T-helper 1 cell treated with Interleukin-12 subunit alpha and Interleukin-12 subunit beta and Interleukin-4 antibody, amounts not matched to agents 30 ng/mL and 1 ng/mL, for 36 hours (primary cell): ENCODE data around the gene RAD23B. TPM values are rescaled to one million over a fixed set of nuclear protein-coding genes. Genes with fewer than 3 reads are reported as not detected.

Source experiments
- intact Hi-C: fragments of 100-400 bp; cut with micrococcal nuclease; formaldehyde crosslinking; loops from one replicate; pipeline ENCODE4 v1.15.1; 2024
- total RNA-seq: library from RNA; stranded (reverse); gene quantifications from 2 replicates; pipeline ENCODE4 v1.2.3, GENCODE V29; 2022

Gene RAD23B
- total RNA-seq, 1 donor from 2014 or later: 103 TPM

- intact Hi-C loops: no loop called here
These were observed 16.3 kb upstream of the RAD23B start for GRCh38 chr9:107266624-107267368.

GRCh38 chr9:107268560-107268959 is 14.5 kb upstream of the RAD23B start:
- intact Hi-C loops: no loop called here

- intact Hi-C loops: no loop called here
These were observed 13.8 kb upstream of the RAD23B start for GRCh38 chr9:107269254-107269653.

- intact Hi-C loops: no loop called here
These were observed 13.4 kb upstream of the RAD23B start for GRCh38 chr9:107269681-107270080.

GRCh38 chr9:107270082-107270481 is 13.0 kb upstream of the RAD23B start:
- intact Hi-C loops: no loop called here

GRCh38 chr9:107270580-107270979 is 12.5 kb upstream of the RAD23B start:
- intact Hi-C loops: no loop called here

GRCh38 chr9:107273634-107274033 is 9.4 kb upstream of the RAD23B start:
- intact Hi-C loops: loop anchor here (2.0 kb wide), 1 partner anchor 27 kb away; no protein-coding TSS in a partner anchor

- intact Hi-C loops: loop anchor here (2.0 kb wide), 1 partner anchor 27 kb away; no protein-coding TSS in a partner anchor
These were observed 9.0 kb upstream of the RAD23B start for GRCh38 chr9:107274096-107274495.

GRCh38 chr9:107274953-107275422 is 8.1 kb upstream of the RAD23B start:
- intact Hi-C loops: loop anchor here (2.0 kb wide), 1 partner anchor 28 kb away; no protein-coding TSS in a partner anchor

GRCh38 chr9:107275530-107275929 is 7.5 kb upstream of the RAD23B start:
- intact Hi-C loops: loop anchor here (2.0 kb wide), 1 partner anchor 29 kb away; no protein-coding TSS in a partner anchor

- intact Hi-C loops: no loop called here
These were observed 5.9 kb upstream of the RAD23B start for GRCh38 chr9:107276966-107277710.

- intact Hi-C loops: no loop called here
These were observed 5.3 kb upstream of the RAD23B start for GRCh38 chr9:107277801-107278200.

- intact Hi-C loops: no loop called here
These were observed 4.0 kb upstream of the RAD23B start for GRCh38 chr9:107279086-107279485.

GRCh38 chr9:107280543-107280942 is 2.5 kb upstream of the RAD23B start:
- intact Hi-C loops: loop anchor here (5.0 kb wide), 2 partner anchors 68 to 1833 kb away; partner anchors contain the start of gene FSD1L

GRCh38 chr9:107281184-107281583 is 1.9 kb upstream of the RAD23B start:
- intact Hi-C loops: loop anchor here (5.0 kb wide), 2 partner anchors 69 to 1834 kb away; partner anchors contain the start of gene FSD1L

- intact Hi-C loops: loop anchor here (2.0 to 5.0 kb wide), 5 partner anchors 35 to 1835 kb away; partner anchors contain the start of genes CTNNAL1, FSD1L and KLF4
These were observed 984 bp upstream of the RAD23B start for GRCh38 chr9:107281922-107282667.

GRCh38 chr9:107283623-107284616 is 841 bp downstream of the RAD23B start:
- intact Hi-C loops: loop anchor here (1.0 to 5.0 kb wide), 13 partner anchors 8 to 1837 kb away; partner anchors contain the start of genes ABITRAM, CTNNAL1, ELP1 and FSD1L

GRCh38 chr9:107284636-107285035 is 1.6 kb downstream of the RAD23B start:
- intact Hi-C loops: loop anchor here (1.0 to 5.0 kb wide), 8 partner anchors 8 to 1847 kb away; partner anchors contain the start of genes FSD1L and TMEM38B

GRCh38 chr9:107285286-107285685 is 2.2 kb downstream of the RAD23B start:
- intact Hi-C loops: loop anchor here (2.0 to 5.0 kb wide), 3 partner anchors 1426 to 1848 kb away; partner anchors contain the start of gene TMEM38B

GRCh38 chr9:107286057-107286456 is 3.0 kb downstream of the RAD23B start:
- intact Hi-C loops: loop anchor here (5.0 kb wide), 1 partner anchor 1849 kb away; no protein-coding TSS in a partner anchor
